Transverse colon (tissue), 4 donors: ENCODE results near the gene ANKS1A.

Experiments used
- CTCF ChIP-seq, 5 experiments: fragments of 200-600 bp in 3 of 5; fragments of 450-650 bp in 2 of 5; sonication (generic) in 3 of 5; IDR thresholded peaks; 1 replicate in 2 of 5; 2 replicates in 3 of 5; pipeline ENCODE4 v1.5.1; 2016 to 2017; ENCODE audit warnings: antibody characterized with exemption in 5 of 5, inconsistent platforms in 3 of 5, mild to moderate bottlenecking in 2 of 5, moderate library complexity in 1 of 5
- EP300 ChIP-seq: sonication (generic); formaldehyde crosslinking; IDR thresholded peaks from one replicate; pipeline ENCODE4 v1.6.1; 2017; ENCODE audit warnings: antibody characterized with exemption, low read depth
- POLR2A ChIP-seq: fragments of 450-650 bp; IDR thresholded peaks from one replicate; pipeline ENCODE4 v1.6.1; 2016; ENCODE audit warnings: antibody characterized with exemption, mild to moderate bottlenecking, moderate library complexity
- POLR2AphosphoS5 ChIP-seq, 3 donors: sonication (generic); formaldehyde crosslinking; IDR thresholded peaks; one replicate each; pipeline ENCODE4 v1.6.1; 2016; ENCODE audit warnings: antibody characterized with exemption in 3 of 3

- no peak for TF ChIP-seq CTCF (IDR thresholded peaks at IDR 0.05)
- no peak for TF ChIP-seq POLR2AphosphoS5 (IDR thresholded peaks at IDR 0.05)
- no peak for TF ChIP-seq EP300
- TF ChIP-seq POLR2A, result no peak
These were observed 207.2 kb downstream of the ANKS1A start for GRCh38 chr6:35096129-35096862.
